Measurements from ENCODE around the gene SLC26A11. TPM values are rescaled to one million over a fixed set of nuclear protein-coding genes. Genes with fewer than 3 reads are reported as not detected.

SLC26A11 gene
- total and polyA plus RNA-seq, 2 donors (not counting 1 experiment from before 2014, with no cell fraction given): 5.8 to 19.3 TPM

DNA sequence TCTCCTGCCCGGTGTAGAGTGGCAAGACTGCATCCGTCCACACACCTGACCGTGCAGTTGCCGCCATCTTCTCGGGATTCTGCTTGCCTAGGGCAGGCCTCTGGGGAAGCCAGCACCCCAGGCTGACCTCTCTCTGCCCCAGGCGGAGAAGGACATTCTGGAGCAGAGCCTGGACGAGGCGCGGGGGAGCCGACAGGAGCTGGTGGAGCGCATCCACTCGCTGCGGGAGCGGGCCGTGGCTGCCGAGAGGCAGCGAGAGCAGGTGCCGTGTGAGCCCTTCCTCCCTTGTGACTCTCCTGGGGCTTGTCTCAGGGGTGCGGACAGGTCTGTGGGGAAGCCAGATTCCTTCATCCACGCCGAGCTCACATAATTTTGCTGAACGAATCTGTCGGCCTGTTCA lies 30.6 kb upstream of the SLC26A11 start:
- no peaks in the 10 kb centered on the region for H3K9me3 ChIP-seq (ENCODE audit: control insufficient read depth, insufficient read depth, low read depth, low read length)
- H4K20me1 ChIP-seq (ENCODE audit: control insufficient read depth, extremely low read depth, insufficient read depth, low read length): no peaks in the 10 kb centered on the region
- DNase-seq (ENCODE audit: low read depth in 2 of 2): no peak
- no peak overlapping the region for H3K4me3 ChIP-seq (replicated peaks in 1 of 4; ENCODE audit: control extremely low read depth in 1 of 4, insufficient read depth in 1 of 4, low read depth in 3 of 4, low read length in 4 of 4)
- no peak overlapping the region for H3K4me2 ChIP-seq (ENCODE audit: extremely low read depth, insufficient read depth, low read length)
- no peaks in the 10 kb centered on the region for H3K4me1 ChIP-seq (ENCODE audit: control insufficient read depth, extremely low read depth, insufficient read depth, low read length)
- H3K36me3 ChIP-seq (ENCODE audit: control insufficient read depth, insufficient read depth, low read length): no peaks in the 10 kb centered on the region
- H3K9ac ChIP-seq (ENCODE audit: insufficient read depth, low read length): no peak overlapping the region
- H3K79me2 ChIP-seq (ENCODE audit: control insufficient read depth, insufficient read depth, low read length): no peaks in the 10 kb centered on the region
- no peak overlapping the region for H2AFZ ChIP-seq (ENCODE audit: low read length)
- H3K27me3 ChIP-seq (ENCODE audit: control insufficient read depth, insufficient read depth, low read length): no peaks in the 10 kb centered on the region
- TF ChIP-seq EZH2 (IDR thresholded peaks at IDR 0.05; ENCODE audit: low read length, missing control alignments): no peak
- TF ChIP-seq, protein P1, sequence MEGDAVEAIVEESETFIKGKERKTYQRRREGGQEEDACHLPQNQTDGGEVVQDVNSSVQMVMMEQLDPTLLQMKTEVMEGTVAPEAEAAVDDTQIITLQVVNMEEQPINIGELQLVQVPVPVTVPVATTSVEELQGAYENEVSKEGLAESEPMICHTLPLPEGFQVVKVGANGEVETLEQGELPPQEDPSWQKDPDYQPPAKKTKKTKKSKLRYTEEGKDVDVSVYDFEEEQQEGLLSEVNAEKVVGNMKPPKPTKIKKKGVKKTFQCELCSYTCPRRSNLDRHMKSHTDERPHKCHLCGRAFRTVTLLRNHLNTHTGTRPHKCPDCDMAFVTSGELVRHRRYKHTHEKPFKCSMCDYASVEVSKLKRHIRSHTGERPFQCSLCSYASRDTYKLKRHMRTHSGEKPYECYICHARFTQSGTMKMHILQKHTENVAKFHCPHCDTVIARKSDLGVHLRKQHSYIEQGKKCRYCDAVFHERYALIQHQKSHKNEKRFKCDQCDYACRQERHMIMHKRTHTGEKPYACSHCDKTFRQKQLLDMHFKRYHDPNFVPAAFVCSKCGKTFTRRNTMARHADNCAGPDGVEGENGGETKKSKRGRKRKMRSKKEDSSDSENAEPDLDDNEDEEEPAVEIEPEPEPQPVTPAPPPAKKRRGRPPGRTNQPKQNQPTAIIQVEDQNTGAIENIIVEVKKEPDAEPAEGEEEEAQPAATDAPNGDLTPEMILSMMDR (conservative IDR thresholded peaks at IDR 0.05 in 1 of 2, IDR thresholded peaks at IDR 0.05 in 1 of 2; ENCODE audit: low read depth in 1 of 2, low read length in 2 of 2): no peak
- no peak overlapping the region for H3K27ac ChIP-seq (ENCODE audit: insufficient read depth, low read length)

DNA sequence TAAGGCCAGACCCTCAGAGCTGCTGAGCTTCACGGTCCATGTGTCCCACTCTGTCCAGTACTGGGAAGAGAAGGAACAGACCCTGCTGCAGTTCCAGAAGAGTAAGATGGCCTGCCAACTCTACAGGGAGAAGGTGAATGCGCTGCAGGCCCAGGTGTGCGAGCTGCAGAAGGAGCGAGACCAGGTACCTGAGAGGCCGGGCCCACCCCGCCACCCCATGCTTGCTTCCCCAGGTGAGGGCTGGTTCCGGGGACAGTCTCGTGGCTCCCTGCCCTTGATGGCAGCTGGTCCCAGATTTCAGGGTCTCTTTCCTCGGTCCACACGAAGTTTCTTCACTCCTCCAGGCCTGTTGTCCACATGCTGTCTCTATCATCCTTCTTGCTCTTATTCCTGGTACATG lies 29.5 kb upstream of the SLC26A11 start:
- Histone ChIP-seq H4K20me1 (ENCODE audit: control insufficient read depth, extremely low read depth, insufficient read depth, low read length) (no peaks in the 10 kb centered on the region), H3K4me1 (ENCODE audit: control insufficient read depth, extremely low read depth, insufficient read depth, low read length) (no peaks in the 10 kb centered on the region), H3K27me3 (ENCODE audit: control insufficient read depth, insufficient read depth, low read length) (no peaks in the 10 kb centered on the region), H3K79me2 (ENCODE audit: control insufficient read depth, insufficient read depth, low read length) (no peaks in the 10 kb centered on the region), H3K4me2 (ENCODE audit: extremely low read depth, insufficient read depth, low read length) (no peak overlapping the region), H3K9me3 (ENCODE audit: control insufficient read depth, insufficient read depth, low read depth, low read length) (no peaks in the 10 kb centered on the region), H3K27ac (ENCODE audit: insufficient read depth, low read length) (no peak overlapping the region), H3K4me3 (replicated peaks in 1 of 4; ENCODE audit: control extremely low read depth in 1 of 4, insufficient read depth in 1 of 4, low read depth in 3 of 4, low read length in 4 of 4) (no peak overlapping the region), H3K9ac (ENCODE audit: insufficient read depth, low read length) (no peak overlapping the region), H2AFZ (ENCODE audit: low read length) (no peak overlapping the region), H3K36me3 (ENCODE audit: control insufficient read depth, insufficient read depth, low read length) (no peaks in the 10 kb centered on the region)
- TF ChIP-seq, protein P1 (conservative IDR thresholded peaks at IDR 0.05 in 1 of 2, IDR thresholded peaks at IDR 0.05 in 1 of 2; ENCODE audit: low read depth in 1 of 2, low read length in 2 of 2): no peak
- no peak for TF ChIP-seq EZH2 (IDR thresholded peaks at IDR 0.05; ENCODE audit: low read length, missing control alignments)
- DNase-seq (ENCODE audit: low read depth in 2 of 2): no peak

DNA sequence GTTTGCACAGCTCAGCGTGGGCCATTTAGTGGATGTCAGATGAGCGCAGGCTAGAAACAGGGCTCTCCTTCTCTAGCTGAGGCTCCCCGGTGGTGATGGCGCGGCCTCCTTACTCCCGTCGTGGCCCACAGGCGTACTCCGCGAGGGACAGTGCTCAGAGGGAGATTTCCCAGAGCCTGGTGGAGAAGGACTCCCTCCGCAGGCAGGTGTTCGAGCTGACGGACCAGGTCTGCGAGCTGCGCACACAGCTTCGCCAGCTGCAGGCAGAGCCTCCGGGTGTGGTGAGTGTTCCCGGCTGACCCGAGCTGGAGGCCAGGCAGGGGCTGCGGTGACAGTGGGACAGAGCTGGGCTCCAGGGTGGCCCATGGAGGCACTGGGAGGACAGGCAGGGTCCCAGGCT lies 29.0 kb upstream of the SLC26A11 start:
- H3K27me3 ChIP-seq (ENCODE audit: control insufficient read depth, insufficient read depth, low read length): no peaks in the 10 kb centered on the region
- H3K4me1 ChIP-seq (ENCODE audit: control insufficient read depth, extremely low read depth, insufficient read depth, low read length): no peaks in the 10 kb centered on the region
- no peak for DNase-seq (ENCODE audit: low read depth in 2 of 2)
- H2AFZ ChIP-seq (ENCODE audit: low read length): no peak overlapping the region
- no peaks in the 10 kb centered on the region for H4K20me1 ChIP-seq (ENCODE audit: control insufficient read depth, extremely low read depth, insufficient read depth, low read length)
- TF ChIP-seq, protein P1 (conservative IDR thresholded peaks at IDR 0.05 in 1 of 2, IDR thresholded peaks at IDR 0.05 in 1 of 2; ENCODE audit: low read depth in 1 of 2, low read length in 2 of 2): no peak
- TF ChIP-seq EZH2 (IDR thresholded peaks at IDR 0.05; ENCODE audit: low read length, missing control alignments): no peak
- no peak overlapping the region for H3K4me3 ChIP-seq (replicated peaks in 1 of 4; ENCODE audit: control extremely low read depth in 1 of 4, insufficient read depth in 1 of 4, low read depth in 3 of 4, low read length in 4 of 4)
- H3K27ac ChIP-seq (ENCODE audit: insufficient read depth, low read length): no peak overlapping the region
- no peaks in the 10 kb centered on the region for H3K79me2 ChIP-seq (ENCODE audit: control insufficient read depth, insufficient read depth, low read length)
- no peak overlapping the region for H3K4me2 ChIP-seq (ENCODE audit: extremely low read depth, insufficient read depth, low read length)
- no peak overlapping the region for H3K9ac ChIP-seq (ENCODE audit: insufficient read depth, low read length)
- no peaks in the 10 kb centered on the region for H3K36me3 ChIP-seq (ENCODE audit: control insufficient read depth, insufficient read depth, low read length)
- H3K9me3 ChIP-seq (ENCODE audit: control insufficient read depth, insufficient read depth, low read depth, low read length): no peaks in the 10 kb centered on the region
